ENCODE measurements around the gene CACNA1E.

CACNA1E gene

GRCh38 chr1:181482521-181483284 is 614 bp upstream of the CACNA1E start:
- H3K4me3 ChIP-seq (ENCODE audit: low read length), result no peak overlapping the region
- DNase-seq (ENCODE audit: low read depth), result peak; percentile 43

GRCh38 chr1:181484821-181485220 is 1.5 kb downstream of the CACNA1E start:
- no peak for TF ChIP-seq CTCF (IDR thresholded peaks at IDR 0.05; ENCODE audit: insufficient read depth, low read depth, low read length, missing control alignments)
- no peak for DNase-seq (ENCODE audit: low read depth)
- H3K4me3 ChIP-seq (ENCODE audit: low read length), result no peak overlapping the region

More at GRCh38 chr1:181482521-181483284, 614 bp upstream of the CACNA1E start:
- no peak for TF ChIP-seq CTCF (IDR thresholded peaks at IDR 0.05; ENCODE audit: insufficient read depth, low read depth, low read length, missing control alignments)

GRCh38 chr1:181485287-181486097 is 2.2 kb downstream of the CACNA1E start:
- DNase-seq (ENCODE audit: low read depth), result peak; percentile 24
- no peak overlapping the region for H3K4me3 ChIP-seq (ENCODE audit: low read length)
- no peak for TF ChIP-seq CTCF (IDR thresholded peaks at IDR 0.05; ENCODE audit: insufficient read depth, low read depth, low read length, missing control alignments)

GRCh38 chr1:181486098-181486420 is 2.7 kb downstream of the CACNA1E start:
- no peak overlapping the region for H3K4me3 ChIP-seq (ENCODE audit: low read length)
- TF ChIP-seq CTCF (IDR thresholded peaks at IDR 0.05; ENCODE audit: insufficient read depth, low read depth, low read length, missing control alignments), result peak; percentile 17
- DNase-seq (ENCODE audit: low read depth), result no peak

- TF ChIP-seq CTCF (IDR thresholded peaks at IDR 0.05; ENCODE audit: insufficient read depth, low read depth, low read length, missing control alignments), result no peak
- DNase-seq (ENCODE audit: low read depth), result no peak
- H3K4me3 ChIP-seq (ENCODE audit: low read length), result no peak overlapping the region
These were observed 5.5 kb downstream of the CACNA1E start for GRCh38 chr1:181488866-181489265.

- TF ChIP-seq CTCF (IDR thresholded peaks at IDR 0.05; ENCODE audit: insufficient read depth, low read depth, low read length, missing control alignments), result no peak
These were observed 7.0 kb downstream of the CACNA1E start for GRCh38 chr1:181490276-181490675.

More at GRCh38 chr1:181490276-181490675, 7.0 kb downstream of the CACNA1E start:
- H3K4me3 ChIP-seq (ENCODE audit: low read length), result no peak overlapping the region
- DNase-seq (ENCODE audit: low read depth), result no peak

Data from epithelial cell of esophagus (primary cell).